ENCODE measurements around the gene ZMYM3. TPM values are rescaled to one million over a fixed set of nuclear protein-coding genes. Genes with fewer than 3 reads are reported as not detected.
"Not testable (repeated sequence)": the region's sequence is repeated elsewhere in the genome, so short reads cannot be mapped to it uniquely, and the experiment has no call there.

Gene ZMYM3
- 15.5 and 16.8 TPM in 2 replicates for total RNA-seq (2014; rRNA removed; shearing (Covaris generic))

GRCh38 chrX:71254092-71254963, at the start of gene ZMYM3:
Gene ZMYM3, minus strand, starts transcription at chrX:71254140. Its CDS starts 885 bp downstream, at chrX:71253255.
- DNase-seq (ENCODE audit: low spot score): peak; percentile 72

- no peak for DNase-seq (ENCODE audit: low spot score)
Observed at GRCh38 chrX:71302461-71303213, 48.7 kb upstream of the ZMYM3 start.

GRCh38 chrX:71301195-71301924, 47.4 kb upstream of the ZMYM3 start, which contains the start of gene ITGB1BP2:
Gene ITGB1BP2, plus strand, starts transcription at chrX:71301750. Its CDS starts 57 bp downstream, at chrX:71301807.
- DNase-seq (ENCODE audit: low spot score): no peak

- DNase-seq (ENCODE audit: low spot score): not testable (repeated sequence)
Observed at GRCh38 chrX:71300495-71300894, 46.6 kb upstream of the ZMYM3 start.

- not testable (repeated sequence) for DNase-seq (ENCODE audit: low spot score)
Observed at GRCh38 chrX:71300064-71300463, 46.1 kb upstream of the ZMYM3 start.

GRCh38 chrX:71298119-71298518, 44.2 kb upstream of the ZMYM3 start:
- DNase-seq (ENCODE audit: low spot score): no peak

- DNase-seq (ENCODE audit: low spot score): no peak
Observed at GRCh38 chrX:71296806-71297205, 42.9 kb upstream of the ZMYM3 start.

GRCh38 chrX:71292669-71293365, 38.9 kb upstream of the ZMYM3 start:
- no peak for DNase-seq (ENCODE audit: low spot score)

GRCh38 chrX:71291381-71291780, 37.4 kb upstream of the ZMYM3 start:
- no peak for DNase-seq (ENCODE audit: low spot score)

GRCh38 chrX:71285929-71286328, 32.0 kb upstream of the ZMYM3 start:
- DNase-seq (ENCODE audit: low spot score): no peak

GRCh38 chrX:71283403-71284143, 29.6 kb upstream of the ZMYM3 start, which contains the start of gene NONO:
Gene NONO, plus strand, starts transcription at chrX:71283635. Its CDS starts 7,003 bp downstream, at chrX:71290638.
- DNase-seq (ENCODE audit: low spot score): peak; percentile 95

GRCh38 chrX:71282514-71283402, 28.8 kb upstream of the ZMYM3 start:
- DNase-seq (ENCODE audit: low spot score): no peak

GRCh38 chrX:71281300-71281699, 27.4 kb upstream of the ZMYM3 start:
- not testable (repeated sequence) for DNase-seq (ENCODE audit: low spot score)

- not testable (repeated sequence) for DNase-seq (ENCODE audit: low spot score)
Observed at GRCh38 chrX:71272313-71272712, 18.4 kb upstream of the ZMYM3 start.

GRCh38 chrX:71269801-71270395, 16.0 kb upstream of the ZMYM3 start:
- DNase-seq (ENCODE audit: low spot score): no peak

- DNase-seq (ENCODE audit: low spot score): not testable (repeated sequence)
Observed at GRCh38 chrX:71268624-71269023, 14.7 kb upstream of the ZMYM3 start.

GRCh38 chrX:71256856-71257255, 2.9 kb upstream of the ZMYM3 start:
- DNase-seq (ENCODE audit: low spot score): no peak

GRCh38 chrX:71256051-71256450, 2.1 kb upstream of the ZMYM3 start:
- peak; percentile 3 for DNase-seq (ENCODE audit: low spot score)
